HG03039 (cell line): ENCODE measurements around the gene RFPL3.
"Not testable (repeated sequence)": the region's sequence is repeated elsewhere in the genome, so short reads cannot be mapped to it uniquely, and the experiment has no call there.

Experiments
- ATAC-seq: cut with Tn5 transposase; IDR thresholded peaks from one replicate; pipeline ENCODE4 v1.9.1; 2021; ENCODE audit warnings: mild to moderate bottlenecking, moderate library complexity; ENCODE audit not compliant: unreplicated experiment

Gene RFPL3

GRCh38 chr22:32357567-32357966, at the start of gene RFPL3:
Gene RFPL3, plus strand, starts transcription at chr22:32357867. Its CDS starts 205 bp downstream, at chr22:32358072.
- not testable (repeated sequence) for ATAC-seq

GRCh38 chr22:32308191-32308590, 49.5 kb upstream of the RFPL3 start:
- no peak for ATAC-seq

GRCh38 chr22:32308934-32309333, 48.7 kb upstream of the RFPL3 start:
- no peak for ATAC-seq

- ATAC-seq = no peak
Observed at GRCh38 chr22:32309585-32310251, 47.9 kb upstream of the RFPL3 start.

- ATAC-seq = no peak
Observed at GRCh38 chr22:32310777-32311176, 46.9 kb upstream of the RFPL3 start.

- no peak for ATAC-seq
Observed at GRCh38 chr22:32311551-32312071, 46.1 kb upstream of the RFPL3 start.

GRCh38 chr22:32312748-32313147, 44.9 kb upstream of the RFPL3 start:
- no peak for ATAC-seq

GRCh38 chr22:32313532-32313931, 44.1 kb upstream of the RFPL3 start:
- ATAC-seq = no peak

GRCh38 chr22:32317524-32317923, 40.1 kb upstream of the RFPL3 start:
- no peak for ATAC-seq

GRCh38 chr22:32318361-32318760, 39.3 kb upstream of the RFPL3 start:
- ATAC-seq = no peak

- ATAC-seq = no peak
Observed at GRCh38 chr22:32319861-32320406, 37.7 kb upstream of the RFPL3 start.

- no peak for ATAC-seq
Observed at GRCh38 chr22:32322986-32323385, 34.7 kb upstream of the RFPL3 start.

- ATAC-seq = no peak
Observed at GRCh38 chr22:32323513-32324164, 34.0 kb upstream of the RFPL3 start.

- no peak for ATAC-seq
Observed at GRCh38 chr22:32324505-32325415, 32.9 kb upstream of the RFPL3 start.

- ATAC-seq = no peak
Observed at GRCh38 chr22:32325416-32325801, 32.3 kb upstream of the RFPL3 start.

- no peak for ATAC-seq
Observed at GRCh38 chr22:32325811-32326237, 31.8 kb upstream of the RFPL3 start.

GRCh38 chr22:32326647-32327046, 31.0 kb upstream of the RFPL3 start:
- ATAC-seq = no peak

- no peak for ATAC-seq
Observed at GRCh38 chr22:32327066-32327465, 30.6 kb upstream of the RFPL3 start.

- ATAC-seq = no peak
Observed at GRCh38 chr22:32327596-32328171, 30.0 kb upstream of the RFPL3 start.

GRCh38 chr22:32328306-32329201, 29.1 kb upstream of the RFPL3 start:
- no peak for ATAC-seq
